Measurements from ENCODE around the gene THADA.
"Not testable (repeated sequence)": the region's sequence is repeated elsewhere in the genome, so short reads cannot be mapped to it uniquely, and the experiment has no call there.

THADA gene

DNA sequence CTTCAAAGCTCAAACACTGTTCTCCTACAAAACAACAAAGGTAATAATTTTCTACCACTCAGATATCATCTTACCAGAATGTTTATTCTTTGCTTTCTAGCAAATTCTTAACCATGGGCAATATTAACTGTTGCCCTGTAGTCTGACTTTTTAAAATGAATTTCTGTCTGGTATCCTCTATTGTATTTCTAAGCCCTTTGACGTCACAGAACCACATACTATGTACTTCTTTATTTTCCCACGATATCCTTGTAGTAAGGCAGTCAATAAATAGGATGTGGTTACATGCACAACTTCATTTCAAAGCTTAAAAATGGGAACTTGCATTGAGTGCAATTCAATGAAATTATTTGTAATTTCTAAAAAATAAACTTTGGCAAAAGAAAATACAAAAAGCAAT, 58.7 kb downstream of the THADA start:
- no peaks in the 10 kb centered on the region for H3K9me3 ChIP-seq (ENCODE audit: insufficient read depth, low read depth, low read length)
- no peak overlapping the region for H3K27ac ChIP-seq (ENCODE audit: low read length)
- no peak overlapping the region for H3K9ac ChIP-seq (ENCODE audit: low read depth, low read length)
- no peaks in the 10 kb centered on the region for H3K27me3 ChIP-seq (ENCODE audit: insufficient read depth, low read length)
- H3K36me3 ChIP-seq (ENCODE audit: insufficient read depth, low read depth, low read length) = peaks cover 15% of the 10 kb centered on the region; the same call in 1 of the 2 replicates
- H3K4me3 ChIP-seq (ENCODE audit: low read length) = no peak overlapping the region
- H3K4me1 ChIP-seq (ENCODE audit: insufficient read depth, low read length) = no peaks in the 10 kb centered on the region

DNA sequence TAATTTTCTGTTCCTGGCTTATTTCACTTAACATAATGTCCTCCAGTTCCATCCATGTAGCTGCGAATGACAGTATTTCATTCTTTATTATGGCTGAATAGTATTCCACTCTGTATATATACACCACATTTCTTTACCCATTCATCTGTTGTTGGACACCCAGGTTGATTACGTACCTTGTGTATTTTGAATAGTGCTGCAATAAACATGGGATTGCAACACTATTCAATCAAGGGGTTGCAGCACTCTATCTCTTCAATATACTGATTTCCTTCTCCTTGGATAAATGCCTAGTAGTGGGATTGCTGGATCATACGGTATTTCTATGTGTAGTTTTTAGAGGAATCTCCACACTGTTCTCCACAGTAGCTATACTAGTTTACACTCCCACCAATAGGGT, 61.3 kb downstream of the THADA start:
- Histone ChIP-seq H3K27ac (ENCODE audit: low read length) (no peak overlapping the region), H3K4me1 (ENCODE audit: insufficient read depth, low read length) (peaks cover 5% of the 10 kb centered on the region; the same call in 1 of the 2 replicates), H3K9me3 (ENCODE audit: insufficient read depth, low read depth, low read length) (no peaks in the 10 kb centered on the region), H3K36me3 (ENCODE audit: insufficient read depth, low read depth, low read length) (peaks cover 3% of the 10 kb centered on the region; the same call in 1 of the 2 replicates), H3K27me3 (ENCODE audit: insufficient read depth, low read length) (no peaks in the 10 kb centered on the region), H3K9ac (ENCODE audit: low read depth, low read length) (no peak overlapping the region), H3K4me3 (ENCODE audit: low read length) (no peak overlapping the region)

DNA sequence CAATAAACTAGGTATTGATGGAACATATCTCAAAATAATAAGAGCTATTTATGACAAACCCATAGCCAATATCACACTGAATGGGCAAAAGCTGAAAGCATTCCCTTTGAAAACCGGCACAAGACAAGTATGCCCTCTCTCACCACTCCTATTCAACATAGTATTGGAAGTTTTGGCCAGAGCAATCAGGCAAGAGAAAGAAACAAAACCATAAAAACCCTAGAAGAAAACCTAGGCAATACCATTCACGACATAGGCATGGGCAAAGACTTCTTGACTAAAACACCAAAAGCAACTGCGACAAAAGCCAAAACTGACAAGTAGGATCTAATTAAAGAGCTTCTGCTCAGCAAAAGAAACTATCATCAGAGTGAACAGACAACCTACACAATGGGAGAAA, 63.3 kb downstream of the THADA start:
- H3K9ac ChIP-seq (ENCODE audit: low read depth, low read length); H3K36me3 ChIP-seq (ENCODE audit: insufficient read depth, low read depth, low read length); H3K4me3 ChIP-seq (ENCODE audit: low read length); H3K9me3 ChIP-seq (ENCODE audit: insufficient read depth, low read depth, low read length); H3K4me1 ChIP-seq (ENCODE audit: insufficient read depth, low read length); H3K27ac ChIP-seq (ENCODE audit: low read length); H3K27me3 ChIP-seq (ENCODE audit: insufficient read depth, low read length): not testable (repeated sequence)

DNA sequence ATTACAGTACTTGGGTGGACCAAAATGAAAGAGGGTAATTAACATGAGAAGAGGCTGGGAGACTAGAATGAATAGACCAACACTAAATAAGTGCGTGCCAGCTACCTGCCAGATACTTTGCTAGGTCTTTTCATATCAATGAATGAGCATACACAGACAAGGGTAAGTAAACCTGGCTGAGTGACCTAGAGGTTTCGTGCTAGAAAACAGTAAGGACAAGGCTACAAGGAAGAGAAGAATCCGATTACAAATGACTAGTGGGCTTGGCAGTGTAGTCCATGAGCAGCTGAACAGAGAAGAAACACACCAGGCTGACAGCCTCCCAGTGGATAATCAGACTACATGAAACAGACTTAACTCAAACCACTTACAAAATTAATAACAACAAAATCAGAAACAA, 64.6 kb downstream of the THADA start:
- Histone ChIP-seq H3K27ac (ENCODE audit: low read length) (no peak overlapping the region), H3K36me3 (ENCODE audit: insufficient read depth, low read depth, low read length) (no peaks in the 10 kb centered on the region; the same call in 1 of the 2 replicates), H3K27me3 (ENCODE audit: insufficient read depth, low read length) (no peaks in the 10 kb centered on the region), H3K9me3 (ENCODE audit: insufficient read depth, low read depth, low read length) (no peaks in the 10 kb centered on the region), H3K9ac (ENCODE audit: low read depth, low read length) (no peak overlapping the region), H3K4me3 (ENCODE audit: low read length) (no peak overlapping the region), H3K4me1 (ENCODE audit: insufficient read depth, low read length) (peaks cover 5% of the 10 kb centered on the region; the same call in 1 of the 2 replicates)

DNA sequence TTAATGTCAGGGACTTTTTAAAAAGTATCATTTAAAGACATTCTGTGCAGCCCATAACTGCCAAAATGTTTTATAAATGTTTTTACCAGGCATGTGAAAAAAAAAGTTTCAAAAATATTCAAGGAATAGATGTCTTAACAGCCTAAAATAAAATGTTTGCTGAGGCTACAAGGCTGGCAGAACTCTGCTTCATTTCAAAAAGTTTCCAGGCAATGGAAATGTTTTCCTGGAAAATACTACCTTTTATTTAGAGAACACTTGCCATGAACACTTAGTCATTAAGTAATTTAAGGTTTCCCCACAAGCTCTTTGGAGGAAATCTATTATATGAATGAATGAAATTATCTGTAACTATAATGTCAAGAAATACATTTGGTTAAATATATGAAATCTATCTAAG, 68.8 kb downstream of the THADA start:
- H3K4me3 ChIP-seq (ENCODE audit: low read length) = no peak overlapping the region
- H3K9ac ChIP-seq (ENCODE audit: low read depth, low read length) = no peak overlapping the region
- H3K4me1 ChIP-seq (ENCODE audit: insufficient read depth, low read length) = peaks cover 5% of the 10 kb centered on the region; the same call in 1 of the 2 replicates
- H3K36me3 ChIP-seq (ENCODE audit: insufficient read depth, low read depth, low read length) = no peaks in the 10 kb centered on the region; the same call in 1 of the 2 replicates
- no peaks in the 10 kb centered on the region for H3K9me3 ChIP-seq (ENCODE audit: insufficient read depth, low read depth, low read length)
- no peaks in the 10 kb centered on the region for H3K27me3 ChIP-seq (ENCODE audit: insufficient read depth, low read length)
- H3K27ac ChIP-seq (ENCODE audit: low read length) = no peak overlapping the region

DNA sequence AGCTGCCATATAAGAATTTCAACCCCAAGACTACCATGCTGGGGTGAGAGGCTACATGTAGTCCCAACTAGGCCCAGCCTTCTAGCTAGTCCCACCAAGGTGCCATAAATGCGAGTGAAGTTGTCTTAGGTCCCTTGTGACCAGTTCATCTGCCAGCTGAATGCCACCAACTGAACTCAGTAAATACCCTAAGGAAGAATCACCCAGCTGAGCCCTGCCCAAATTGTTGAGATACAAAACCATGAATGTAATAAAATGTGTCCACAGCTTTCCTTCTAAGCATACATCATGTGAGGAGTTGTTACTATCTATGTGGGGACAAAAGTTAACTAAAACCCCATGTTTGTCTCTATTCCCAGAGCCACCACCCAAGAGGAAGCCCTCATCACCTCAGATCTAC, 70.3 kb downstream of the THADA start:
- no peak overlapping the region for H3K4me3 ChIP-seq (ENCODE audit: low read length)
- no peaks in the 10 kb centered on the region; the same call in 1 of the 2 replicates for H3K36me3 ChIP-seq (ENCODE audit: insufficient read depth, low read depth, low read length)
- H3K9me3 ChIP-seq (ENCODE audit: insufficient read depth, low read depth, low read length) = no peaks in the 10 kb centered on the region
- H3K27ac ChIP-seq (ENCODE audit: low read length) = no peak overlapping the region
- no peak overlapping the region for H3K9ac ChIP-seq (ENCODE audit: low read depth, low read length)
- no peaks in the 10 kb centered on the region for H3K27me3 ChIP-seq (ENCODE audit: insufficient read depth, low read length)
- H3K4me1 ChIP-seq (ENCODE audit: insufficient read depth, low read length) = no peaks in the 10 kb centered on the region; the same call in 1 of the 2 replicates

DNA sequence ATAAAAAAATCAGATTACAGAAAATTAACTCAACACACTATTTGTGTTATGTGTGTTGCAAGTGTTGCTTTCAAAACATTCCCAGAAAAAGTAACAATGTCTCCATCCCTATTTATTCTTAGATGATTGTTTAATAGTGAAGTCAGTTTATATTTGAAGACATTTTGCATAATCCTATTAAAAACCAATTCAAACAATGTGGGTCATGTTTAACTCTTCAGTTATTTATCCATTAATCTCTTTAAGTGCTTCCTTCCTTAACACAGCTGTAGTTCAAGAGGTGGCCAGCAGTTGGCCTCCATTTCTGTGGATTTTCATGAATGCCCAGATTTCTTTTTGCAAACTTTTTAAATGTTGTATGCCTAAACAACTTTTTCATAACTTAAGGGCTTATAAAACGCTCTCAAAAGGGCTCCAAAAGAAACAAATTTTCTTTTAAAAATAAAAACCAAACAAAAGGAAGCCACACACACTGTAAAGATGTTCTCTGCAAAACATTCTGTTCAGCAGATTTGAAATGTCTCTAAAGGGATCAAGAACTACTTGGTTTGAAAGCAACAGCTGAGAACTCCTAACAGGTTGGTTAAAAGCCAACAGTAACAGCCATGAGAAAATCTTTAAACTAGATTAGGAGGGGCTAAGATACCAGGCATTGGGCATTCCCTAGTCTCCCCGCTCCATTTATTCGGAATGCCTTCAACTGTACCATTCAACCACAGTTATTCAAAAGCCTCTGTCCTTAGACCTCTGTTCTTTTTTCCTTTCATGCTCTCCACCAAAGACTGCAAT, 71.5 kb downstream of the THADA start:
- no peak overlapping the region for H3K4me3 ChIP-seq (ENCODE audit: low read length)
- H3K9me3 ChIP-seq (ENCODE audit: insufficient read depth, low read depth, low read length) = no peaks in the 10 kb centered on the region
- no peaks in the 10 kb centered on the region; the same call in 1 of the 2 replicates for H3K36me3 ChIP-seq (ENCODE audit: insufficient read depth, low read depth, low read length)
- H3K9ac ChIP-seq (ENCODE audit: low read depth, low read length) = no peak overlapping the region
- H3K27me3 ChIP-seq (ENCODE audit: insufficient read depth, low read length) = no peaks in the 10 kb centered on the region
- no peak overlapping the region for H3K27ac ChIP-seq (ENCODE audit: low read length)
- peaks cover 8% of the 10 kb centered on the region; the same call in 1 of the 2 replicates for H3K4me1 ChIP-seq (ENCODE audit: insufficient read depth, low read length)

DNA sequence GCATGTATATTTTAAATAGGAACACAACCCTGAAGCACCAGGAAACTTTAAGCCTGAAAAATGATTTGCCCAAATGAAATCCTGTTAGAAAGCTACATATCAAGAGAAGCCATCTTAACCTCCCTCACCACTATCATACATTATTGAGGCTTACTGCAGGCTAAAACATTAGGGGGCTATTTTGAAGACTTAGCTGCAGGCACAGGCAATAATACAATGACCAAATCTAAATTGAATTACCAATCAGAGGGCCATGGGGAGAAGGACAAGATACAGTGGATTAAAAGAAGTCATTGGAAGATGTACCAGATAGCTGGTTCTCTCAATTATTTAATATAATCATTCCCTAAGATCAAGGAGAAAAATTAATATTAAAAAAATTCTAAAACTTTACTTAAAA, 73.7 kb downstream of the THADA start:
- H3K4me1 ChIP-seq (ENCODE audit: insufficient read depth, low read length) = peaks cover 8% of the 10 kb centered on the region; the same call in 1 of the 2 replicates
- no peak overlapping the region for H3K27ac ChIP-seq (ENCODE audit: low read length)
- H3K4me3 ChIP-seq (ENCODE audit: low read length) = no peak overlapping the region
- H3K9ac ChIP-seq (ENCODE audit: low read depth, low read length) = no peak overlapping the region
- no peaks in the 10 kb centered on the region for H3K9me3 ChIP-seq (ENCODE audit: insufficient read depth, low read depth, low read length)
- no peaks in the 10 kb centered on the region for H3K36me3 ChIP-seq (ENCODE audit: insufficient read depth, low read depth, low read length)
- H3K27me3 ChIP-seq (ENCODE audit: insufficient read depth, low read length) = no peaks in the 10 kb centered on the region

DNA sequence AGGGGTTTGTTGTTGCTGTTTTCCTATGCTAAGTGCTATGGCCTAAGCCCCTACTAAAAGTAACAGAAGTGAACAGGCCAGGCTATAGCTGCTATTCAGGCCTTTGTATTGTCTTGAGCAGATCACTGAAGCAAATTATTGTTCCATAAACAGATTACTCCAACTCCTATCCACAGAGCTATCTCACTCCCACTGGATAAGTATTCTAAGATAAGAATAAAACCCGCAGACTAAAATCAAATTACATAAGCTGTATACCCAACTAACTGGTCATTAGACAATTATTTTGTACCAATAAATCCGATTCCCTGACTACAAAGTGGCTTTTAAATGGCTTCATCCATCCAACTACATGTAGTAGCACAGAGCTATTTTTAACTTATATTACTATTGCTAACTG, 74.3 kb downstream of the THADA start:
- Histone ChIP-seq H3K36me3 (ENCODE audit: insufficient read depth, low read depth, low read length) (no peaks in the 10 kb centered on the region), H3K4me1 (ENCODE audit: insufficient read depth, low read length) (peaks cover 8% of the 10 kb centered on the region; the same call in 1 of the 2 replicates), H3K9me3 (ENCODE audit: insufficient read depth, low read depth, low read length) (no peaks in the 10 kb centered on the region), H3K27ac (ENCODE audit: low read length) (no peak overlapping the region), H3K27me3 (ENCODE audit: insufficient read depth, low read length) (no peaks in the 10 kb centered on the region), H3K4me3 (ENCODE audit: low read length) (no peak overlapping the region), H3K9ac (ENCODE audit: low read depth, low read length) (no peak overlapping the region)

DNA sequence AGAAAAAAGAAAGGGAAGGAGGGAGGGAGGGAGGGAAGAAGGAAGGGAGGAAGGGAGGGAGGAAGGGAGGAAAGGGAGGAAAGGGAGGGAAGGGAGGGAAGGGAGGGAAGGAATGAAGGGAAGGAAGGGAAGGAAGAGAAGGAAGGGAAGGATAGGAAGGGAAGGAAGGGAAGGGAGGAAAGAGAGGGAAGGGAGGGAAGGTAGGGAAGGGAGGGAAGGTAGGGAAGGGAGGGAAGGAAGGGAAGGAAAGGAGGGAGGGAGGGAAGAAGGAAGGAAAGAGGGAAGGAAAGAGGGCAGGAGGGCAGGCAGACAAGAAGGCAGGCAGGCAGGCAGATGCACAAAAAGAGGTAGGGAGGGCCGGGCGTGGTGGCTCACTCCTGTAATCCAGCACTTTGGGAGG, 74.9 kb downstream of the THADA start:
- Histone ChIP-seq H3K27ac (ENCODE audit: low read length) (no peak overlapping the region), H3K9me3 (ENCODE audit: insufficient read depth, low read depth, low read length) (no peaks in the 10 kb centered on the region), H3K36me3 (ENCODE audit: insufficient read depth, low read depth, low read length) (no peaks in the 10 kb centered on the region), H3K4me1 (ENCODE audit: insufficient read depth, low read length) (peaks cover 8% of the 10 kb centered on the region; the same call in 1 of the 2 replicates), H3K9ac (ENCODE audit: low read depth, low read length) (no peak overlapping the region), H3K27me3 (ENCODE audit: insufficient read depth, low read length) (no peaks in the 10 kb centered on the region), H3K4me3 (ENCODE audit: low read length) (no peak overlapping the region)

DNA sequence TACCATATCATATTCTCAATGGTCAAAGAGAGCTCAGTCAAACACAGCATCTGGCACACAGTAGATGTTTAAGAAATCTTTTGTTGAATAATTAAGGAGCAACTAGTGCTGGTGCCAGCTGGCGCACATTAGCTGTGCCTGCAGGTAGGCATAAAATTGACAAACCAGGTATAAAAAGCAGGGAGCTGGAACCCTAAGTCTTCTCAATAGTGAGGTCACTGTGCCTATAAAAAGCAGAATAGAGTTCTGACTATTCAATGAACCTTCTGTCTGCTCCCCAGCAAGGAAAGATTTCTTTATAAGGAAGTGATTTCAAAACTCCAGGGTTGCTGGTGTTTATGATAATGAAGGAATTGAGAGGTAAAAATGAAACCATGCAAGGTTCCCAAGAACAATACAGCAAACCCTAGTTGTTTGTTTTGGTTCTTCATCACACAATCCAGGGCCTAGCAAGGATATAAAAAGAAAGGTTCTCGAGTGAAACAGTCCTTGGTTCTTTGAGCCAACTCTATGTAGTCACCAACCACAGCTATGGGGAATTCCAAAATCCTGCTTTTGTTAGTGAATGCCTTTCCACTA, 76.1 kb downstream of the THADA start:
- Histone ChIP-seq H3K27me3 (ENCODE audit: insufficient read depth, low read length) (no peaks in the 10 kb centered on the region), H3K4me1 (ENCODE audit: insufficient read depth, low read length) (peaks cover 8% of the 10 kb centered on the region; the same call in 1 of the 2 replicates), H3K27ac (ENCODE audit: low read length) (peak overlapping the region; percentile 30), H3K9me3 (ENCODE audit: insufficient read depth, low read depth, low read length) (no peaks in the 10 kb centered on the region), H3K36me3 (ENCODE audit: insufficient read depth, low read depth, low read length) (no peaks in the 10 kb centered on the region), H3K4me3 (ENCODE audit: low read length) (no peak overlapping the region), H3K9ac (ENCODE audit: low read depth, low read length) (no peak overlapping the region; the same call in 1 of the 2 replicates)

DNA sequence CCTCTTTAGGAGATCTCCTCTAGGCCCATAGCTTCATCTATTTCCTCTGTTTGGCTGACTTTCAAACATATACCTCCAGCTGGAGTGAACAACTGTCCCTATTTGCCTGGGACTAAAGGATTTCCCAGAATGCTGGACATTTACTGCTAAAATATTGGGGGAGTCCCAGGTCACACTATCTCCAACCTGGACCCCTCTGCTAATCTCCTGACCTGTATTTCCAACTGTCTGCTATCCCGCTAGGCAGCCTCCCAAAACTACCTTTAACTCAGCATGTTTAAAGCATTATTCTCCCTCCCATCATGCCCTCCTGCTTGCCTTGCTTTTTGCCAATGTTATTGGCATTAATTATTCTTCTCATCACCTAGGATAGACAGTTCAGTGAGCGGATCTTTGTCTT, 77.1 kb downstream of the THADA start:
- no peak overlapping the region for H3K4me3 ChIP-seq (ENCODE audit: low read length)
- no peaks in the 10 kb centered on the region for H3K9me3 ChIP-seq (ENCODE audit: insufficient read depth, low read depth, low read length)
- H3K4me1 ChIP-seq (ENCODE audit: insufficient read depth, low read length) = peaks cover 8% of the 10 kb centered on the region; the same call in 1 of the 2 replicates
- no peak overlapping the region for H3K9ac ChIP-seq (ENCODE audit: low read depth, low read length)
- no peak overlapping the region for H3K27ac ChIP-seq (ENCODE audit: low read length)
- no peaks in the 10 kb centered on the region for H3K36me3 ChIP-seq (ENCODE audit: insufficient read depth, low read depth, low read length)
- no peaks in the 10 kb centered on the region for H3K27me3 ChIP-seq (ENCODE audit: insufficient read depth, low read length)

Measured in iPS-20b (cell line).